Measurements from ENCODE around the gene ROBO1.

ROBO1 gene

GRCh38 chr3:79534727-79535126 lies 233.1 kb downstream of the ROBO1 start:
- TF ChIP-seq CTCF (conservative IDR thresholded peaks at IDR 0.05) (no peak), ZFX (IDR thresholded peaks at IDR 0.05) (no peak)
- no peak overlapping the region for H3K27ac ChIP-seq

GRCh38 chr3:79531566-79532295 lies 236.1 kb downstream of the ROBO1 start:
- TF ChIP-seq CTCF (conservative IDR thresholded peaks at IDR 0.05) (no peak), ZFX (IDR thresholded peaks at IDR 0.05) (no peak)
- H3K27ac ChIP-seq: no peak overlapping the region

DNA sequence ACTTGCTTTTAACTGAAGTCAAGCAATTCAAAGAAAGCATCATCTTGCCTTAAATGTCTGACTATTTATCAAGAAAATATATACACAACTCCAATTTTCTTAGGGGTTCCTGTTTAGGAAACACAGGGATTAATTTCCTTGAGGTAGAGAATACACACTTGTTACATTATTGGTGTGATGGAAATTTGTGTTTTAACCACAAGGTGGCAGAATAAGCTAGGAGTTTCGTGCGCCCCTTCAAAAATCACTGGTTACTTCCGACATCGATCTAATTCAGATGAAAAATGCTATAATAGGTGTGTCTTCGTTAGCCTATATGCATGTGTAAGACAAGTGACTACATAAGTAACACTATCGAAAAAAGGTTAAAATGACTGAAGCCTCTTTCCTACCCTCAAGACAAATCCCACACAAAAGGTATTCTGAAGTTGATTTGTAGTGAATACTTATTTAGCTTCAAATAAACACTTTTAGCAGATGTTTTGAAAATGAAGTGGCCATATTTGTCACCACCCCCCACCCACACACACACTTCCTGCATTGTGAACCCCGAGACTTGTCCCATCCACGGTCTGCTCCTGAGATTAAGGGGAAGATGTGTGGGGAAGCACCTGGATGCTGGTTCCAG lies 246.5 kb downstream of the ROBO1 start:
- no peak overlapping the region for H3K27ac ChIP-seq
- TF ChIP-seq ZFX (IDR thresholded peaks at IDR 0.05) (no peak), CTCF (conservative IDR thresholded peaks at IDR 0.05) (peak; percentile 63)

DNA sequence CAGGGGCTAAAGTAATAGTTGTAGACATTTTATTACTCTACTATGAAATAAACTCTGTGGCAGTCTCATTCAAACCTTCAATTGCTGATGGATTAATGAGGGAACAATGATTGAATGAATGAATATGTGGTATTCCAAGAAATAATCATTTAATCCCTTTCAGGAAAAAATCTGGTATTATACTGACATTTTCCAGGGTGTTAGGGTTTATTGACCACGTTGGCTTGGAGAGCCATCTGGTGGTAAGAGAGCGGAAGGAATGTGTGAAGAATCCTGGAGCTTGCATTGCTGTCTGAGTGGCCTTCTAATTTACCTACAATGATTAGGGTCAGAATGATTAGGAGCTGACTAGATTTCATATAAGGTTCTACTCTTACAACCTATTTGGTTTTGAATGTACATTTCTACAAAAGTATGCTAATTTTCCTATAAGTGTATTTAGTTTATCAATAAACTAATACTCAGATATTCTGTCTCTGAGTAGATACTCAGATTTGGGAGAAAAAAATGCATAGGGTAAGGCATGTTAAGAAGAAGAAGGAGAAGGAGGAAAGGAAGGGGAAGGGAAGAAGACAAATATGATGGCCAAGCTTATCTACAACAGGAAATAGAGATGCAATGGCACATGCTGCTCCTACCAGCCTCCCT lies 249.9 kb downstream of the ROBO1 start:
- no peak overlapping the region for H3K27ac ChIP-seq
- TF ChIP-seq CTCF (conservative IDR thresholded peaks at IDR 0.05) (peak; percentile 75), ZFX (IDR thresholded peaks at IDR 0.05) (no peak)

GRCh38 chr3:79516795-79517194 lies 251.0 kb downstream of the ROBO1 start:
- H3K27ac ChIP-seq: no peak overlapping the region
- no peak for TF ChIP-seq ZFX (IDR thresholded peaks at IDR 0.05)
- TF ChIP-seq CTCF (conservative IDR thresholded peaks at IDR 0.05): no peak

GRCh38 chr3:79515072-79515471 lies 252.7 kb downstream of the ROBO1 start:
- H3K27ac ChIP-seq: no peak overlapping the region
- TF ChIP-seq CTCF (conservative IDR thresholded peaks at IDR 0.05) (no peak), ZFX (IDR thresholded peaks at IDR 0.05) (no peak)

GRCh38 chr3:79514069-79514468 lies 253.7 kb downstream of the ROBO1 start:
- H3K27ac ChIP-seq: no peak overlapping the region
- TF ChIP-seq ZFX (IDR thresholded peaks at IDR 0.05) (no peak), CTCF (conservative IDR thresholded peaks at IDR 0.05) (no peak)
